HEK293 (cell line): ENCODE data around the gene CCDC86.

Source experiments
- CTCF ChIA-PET: fragments of 350-600 bp; formaldehyde crosslinking; extraction: SDS; loops from one replicate; lab custom pipeline; 2021; ENCODE audit warnings: antibody characterized with exemption; lab: Yijun Ruan, JAX
- POLR2A ChIA-PET: fragments of 300-600 bp; formaldehyde crosslinking; extraction: SDS; loops from one replicate; lab custom pipeline; 2020; ENCODE audit warnings: antibody characterized with exemption, inconsistent platforms; lab: Yijun Ruan, JAX
- H3K27ac ChIP-seq: fragments of 200-500 bp; sonication (Bioruptor generic); 2 replicates; pipeline ENCODE4 v1.5.1; 2014; ENCODE audit warnings: low read depth, low read length, control low read depth, inconsistent platforms; ENCODE audit errors: extremely low read depth
- H3K36me3 ChIP-seq, 2 experiments: fragments of 200-500 bp in 1 of 2; sonication (Bioruptor generic) in 1 of 2; 1 replicate in 1 of 2; 2 replicates in 1 of 2; pipeline ENCODE4 v1.5.1; 2014 to 2017; ENCODE audit warnings: inconsistent platforms in 2 of 2, low read length in 2 of 2; ENCODE audit not compliant: control insufficient read depth in 2 of 2, insufficient read depth in 1 of 2
- H3K4me1 ChIP-seq: fragments of 200-500 bp; sonication (Bioruptor generic); 2 replicates; pipeline ENCODE4 v1.5.1; 2014; ENCODE audit warnings: mild to moderate bottlenecking, low read length, inconsistent platforms; ENCODE audit not compliant: control insufficient read depth, insufficient read depth
- H3K4me3 ChIP-seq: 2 replicates; pipeline ENCODE4 v1.5.1; 2011; ENCODE audit warnings: low read depth, mild to moderate bottlenecking, control low read depth, low read length, moderate library complexity
- H3K9me3 ChIP-seq: fragments of 200-500 bp; sonication (Bioruptor generic); 2 replicates; pipeline ENCODE4 v1.5.1; 2014; ENCODE audit warnings: low read depth, low read length, inconsistent platforms; ENCODE audit not compliant: control insufficient read depth, insufficient read depth
- BCL11A ChIP-seq: fragments of 450-650 bp; formaldehyde crosslinking; IDR thresholded peaks from 2 replicates; pipeline ENCODE4 v1.5.1; 2016; ENCODE audit warnings: low read depth, missing biosample characterization, missing genetic modification characterization
- BCL11B ChIP-seq: fragments of 450-650 bp; formaldehyde crosslinking; IDR thresholded peaks from 2 replicates; pipeline ENCODE4 v1.5.1; 2016; ENCODE audit warnings: low read depth, missing biosample characterization, missing genetic modification characterization
- SP2 ChIP-seq: fragments of 450-650 bp; formaldehyde crosslinking; IDR thresholded peaks from 2 replicates; pipeline ENCODE4 v1.5.1; 2016; ENCODE audit warnings: missing biosample characterization, missing genetic modification characterization
- YY2 ChIP-seq: fragments of 450-650 bp; formaldehyde crosslinking; IDR thresholded peaks from 2 replicates; pipeline ENCODE4 v1.5.1; 2016; ENCODE audit warnings: missing biosample characterization, missing genetic modification characterization
- ZBTB10 ChIP-seq: fragments of 450-650 bp; formaldehyde crosslinking; IDR thresholded peaks from 2 replicates; pipeline ENCODE4 v1.5.1; 2016; ENCODE audit warnings: missing biosample characterization, missing genetic modification characterization
- ZBTB8A ChIP-seq: fragments of 450-650 bp; formaldehyde crosslinking; IDR thresholded peaks from 2 replicates; pipeline ENCODE4 v1.5.1; 2016; ENCODE audit warnings: missing biosample characterization, missing genetic modification characterization
- ZEB2 ChIP-seq: fragments of 450-650 bp; formaldehyde crosslinking; IDR thresholded peaks from 2 replicates; pipeline ENCODE4 v1.5.1; 2016; ENCODE audit warnings: missing biosample characterization, missing genetic modification characterization
- ZNF148 ChIP-seq: fragments of 450-650 bp; formaldehyde crosslinking; IDR thresholded peaks from 2 replicates; pipeline ENCODE4 v1.5.0; 2017; ENCODE audit warnings: missing biosample characterization, missing genetic modification characterization, borderline replicate concordance
- ZNF157 ChIP-seq: fragments of 450-650 bp; formaldehyde crosslinking; IDR thresholded peaks from 2 replicates; pipeline ENCODE4 v1.5.1; 2016; ENCODE audit warnings: missing biosample characterization, missing genetic modification characterization
- ZNF19 ChIP-seq: fragments of 450-650 bp; formaldehyde crosslinking; IDR thresholded peaks from 2 replicates; pipeline ENCODE4; 2016; ENCODE audit warnings: missing biosample characterization, missing genetic modification characterization, low read depth
- ZNF2 ChIP-seq: fragments of 450-650 bp; formaldehyde crosslinking; IDR thresholded peaks from 2 replicates; pipeline ENCODE4 v1.5.1; 2016; ENCODE audit warnings: missing biosample characterization, missing genetic modification characterization
- ZNF202 ChIP-seq: fragments of 450-650 bp; formaldehyde crosslinking; IDR thresholded peaks from 2 replicates; pipeline ENCODE4 v1.5.1; 2016; ENCODE audit warnings: missing biosample characterization, missing genetic modification characterization, borderline replicate concordance
- ZNF248 ChIP-seq: fragments of 450-650 bp; formaldehyde crosslinking; IDR thresholded peaks from 2 replicates; pipeline ENCODE4 v1.5.1; 2017; ENCODE audit warnings: missing biosample characterization, missing genetic modification characterization
- ZNF311 ChIP-seq: fragments of 450-650 bp; formaldehyde crosslinking; IDR thresholded peaks from 2 replicates; pipeline ENCODE4 v1.5.1; 2017; ENCODE audit warnings: missing biosample characterization, missing genetic modification characterization, borderline replicate concordance
- ZNF514 ChIP-seq: fragments of 450-650 bp; formaldehyde crosslinking; IDR thresholded peaks from 2 replicates; pipeline ENCODE4 v1.5.1; 2016; ENCODE audit warnings: missing biosample characterization, missing genetic modification characterization
- ZNF549 ChIP-seq: fragments of 450-650 bp; IDR thresholded peaks from 2 replicates; pipeline ENCODE4 v1.5.1; 2018; ENCODE audit warnings: missing biosample characterization, missing genetic modification characterization, mild to moderate bottlenecking, inconsistent platforms, moderate library complexity
- ZNF580 ChIP-seq: fragments of 450-650 bp; formaldehyde crosslinking; IDR thresholded peaks from 2 replicates; pipeline ENCODE4 v1.5.1; 2016; ENCODE audit warnings: missing biosample characterization, missing genetic modification characterization
- ZNF645 ChIP-seq: fragments of 450-650 bp; formaldehyde crosslinking; IDR thresholded peaks from 2 replicates; pipeline ENCODE4; 2016; ENCODE audit warnings: missing biosample characterization, missing genetic modification characterization
- ZNF747 ChIP-seq: fragments of 450-650 bp; formaldehyde crosslinking; IDR thresholded peaks from 2 replicates; pipeline ENCODE4 v1.5.1; 2016; ENCODE audit warnings: missing biosample characterization, missing genetic modification characterization
- ZSCAN16 ChIP-seq: fragments of 450-650 bp; formaldehyde crosslinking; IDR thresholded peaks from 2 replicates; pipeline ENCODE4 v1.5.1; 2016; ENCODE audit warnings: missing biosample characterization, missing genetic modification characterization

CCDC86 gene

GRCh38 chr11:60810569-60810968 is 31.3 kb upstream of the CCDC86 start:
- no peaks in the 10 kb centered on the region for H3K9me3 ChIP-seq
- TF ChIP-seq ZBTB8A (tag by site-specific recombination): no peak
- no peak for TF ChIP-seq ZNF747 (tag by site-specific recombination)
- TF ChIP-seq BCL11B (tag by site-specific recombination): no peak
- TF ChIP-seq ZNF645 (tag by site-specific recombination): no peak
- TF ChIP-seq ZNF580 (tag by site-specific recombination): no peak
- TF ChIP-seq ZEB2 (tag by site-specific recombination): no peak
- no peak for TF ChIP-seq ZNF549 (tag by site-specific recombination)
- TF ChIP-seq SP2: no peak
- TF ChIP-seq ZNF514 (tag by site-specific recombination): no peak
- TF ChIP-seq ZNF2 (tag by site-specific recombination): no peak
- TF ChIP-seq ZBTB10 (tag by site-specific recombination): no peak
- no peak for TF ChIP-seq ZNF248 (tag by site-specific recombination)
- no peak for TF ChIP-seq ZNF148 (tag by site-specific recombination)
- TF ChIP-seq ZNF202 (tag by site-specific recombination): no peak
- no peak for TF ChIP-seq YY2 (tag by site-specific recombination)
- TF ChIP-seq ZSCAN16 (tag by site-specific recombination): no peak
- no peak for TF ChIP-seq ZNF19 (tag by site-specific recombination)
- CTCF ChIA-PET: interaction anchor here (0.7 kb wide), 1 partner anchor 31 kb away, joined by 3 read pairs; no protein-coding TSS in a partner anchor
- POLR2A ChIA-PET: no interaction called here
- no peaks in the 10 kb centered on the region for H3K4me1 ChIP-seq
- no peak overlapping the region for H3K27ac ChIP-seq
- no peaks in the 10 kb centered on the region for H3K36me3 ChIP-seq
- H3K4me3 ChIP-seq: no peak overlapping the region

- CTCF ChIA-PET: interaction anchor here (0.5 to 0.8 kb wide), 2 partner anchors 18 to 255 kb away, joined by 3 to 5 read pairs; no protein-coding TSS in a partner anchor
- POLR2A ChIA-PET: no interaction called here
- TF ChIP-seq BCL11A (tag by site-specific recombination): no peak
- TF ChIP-seq ZNF157 (tag by site-specific recombination): no peak
- no peak for TF ChIP-seq ZNF311 (tag by site-specific recombination)
- no peak for TF ChIP-seq ZNF248 (tag by site-specific recombination)
- H3K4me1 ChIP-seq: no peaks in the 10 kb centered on the region
- no peak overlapping the region for H3K4me3 ChIP-seq
- H3K36me3 ChIP-seq: no peaks in the 10 kb centered on the region
- H3K27ac ChIP-seq: no peak overlapping the region
- H3K9me3 ChIP-seq: no peaks in the 10 kb centered on the region; the same call in 1 of the 2 replicates
Measured at GRCh38 chr11:60813324-60813723, 28.6 kb upstream of the CCDC86 start.
